GM23248 (cell line): Measurements from ENCODE around the gene SMIM14. TPM values are rescaled to one million over a fixed set of nuclear protein-coding genes. Genes with fewer than 3 reads are reported as not detected.
"Not testable (repeated sequence)": the region's sequence is repeated elsewhere in the genome, so short reads cannot be mapped to it uniquely, and the experiment has no call there.

Experiments
- DNase-seq: peaks from one replicate; pipeline ENCODE4 v3.0.0-alpha.2; 2015
- H2AFZ ChIP-seq: fragments of 200-600 bp; sonication (generic); 2 replicates; pipeline ENCODE4 v1.6.1; 2016; ENCODE audit warnings: antibody characterized with exemption
- H3F3A ChIP-seq: fragments of 200-600 bp; sonication (generic); 2 replicates; pipeline ENCODE4 v1.6.1; 2016; ENCODE audit warnings: mild to moderate bottlenecking, antibody characterized with exemption, mixed run types; ENCODE audit not compliant: insufficient read depth
- H3K27ac ChIP-seq: fragments of 200-600 bp; sonication (generic); 2 replicates; pipeline ENCODE4 v1.5.1; 2016; ENCODE audit warnings: mild to moderate bottlenecking
- H3K27me3 ChIP-seq: fragments of 200-600 bp; sonication (generic); replicated peaks from 2 replicates; pipeline ENCODE4 v1.6.1; 2016; ENCODE audit warnings: mild to moderate bottlenecking; ENCODE audit not compliant: insufficient read depth
- H3K36me3 ChIP-seq: fragments of 200-600 bp; sonication (generic); 2 replicates; pipeline ENCODE4 v1.6.1; 2016; ENCODE audit warnings: low read depth, mild to moderate bottlenecking
- H3K4me1 ChIP-seq: fragments of 200-600 bp; sonication (generic); 2 replicates; pipeline ENCODE4 v1.6.1; 2016; ENCODE audit warnings: mild to moderate bottlenecking; ENCODE audit not compliant: insufficient read depth
- H3K4me2 ChIP-seq: fragments of 200-600 bp; sonication (generic); one replicate; pipeline ENCODE4 v1.6.1; 2016; ENCODE audit warnings: mild to moderate bottlenecking; ENCODE audit not compliant: unreplicated experiment
- H3K4me3 ChIP-seq: fragments of 200-600 bp; sonication (generic); 2 replicates; pipeline ENCODE4 v1.5.1; 2016; ENCODE audit warnings: mild to moderate bottlenecking
- H3K79me2 ChIP-seq: fragments of 200-600 bp; sonication (generic); 2 replicates; pipeline ENCODE4 v1.6.1; 2016; ENCODE audit warnings: mild to moderate bottlenecking; ENCODE audit not compliant: insufficient read depth
- H3K9ac ChIP-seq: fragments of 200-600 bp; sonication (generic); 2 replicates; pipeline ENCODE4 v1.6.1; 2016; ENCODE audit warnings: mild to moderate bottlenecking
- H3K9me2 ChIP-seq: fragments of 200-600 bp; sonication (generic); 2 replicates; pipeline ENCODE4 v1.6.1; 2016; ENCODE audit warnings: mixed run types, mild to moderate bottlenecking, moderate library complexity; ENCODE audit not compliant: insufficient read depth
- H3K9me3 ChIP-seq: fragments of 200-600 bp; sonication (generic); one replicate; pipeline ENCODE4 v1.6.1; 2017; ENCODE audit warnings: low read depth
- H4K20me1 ChIP-seq: fragments of 200-600 bp; sonication (generic); 2 replicates; pipeline ENCODE4 v1.6.0; 2016; ENCODE audit not compliant: insufficient read depth
- EZH2 ChIP-seq: fragments of 200-600 bp; sonication (generic); IDR thresholded peaks from 2 replicates; pipeline ENCODE4 v1.6.1; 2018; ENCODE audit warnings: antibody characterized with exemption, mild to moderate bottlenecking; ENCODE audit not compliant: insufficient read depth, poor library complexity, severe bottlenecking
- EZH2phosphoT487 ChIP-seq: fragments of 200-600 bp; sonication (generic); IDR thresholded peaks from 2 replicates; pipeline ENCODE4 v1.6.1; 2018; ENCODE audit warnings: antibody characterized with exemption, moderate library complexity, mild to moderate bottlenecking, low read depth; ENCODE audit not compliant: insufficient read depth
- WGBS, 2 experiments: methylation state at CpG; one replicate each; pipeline ENCODE4 v1.1.6; 2015 to 2017; ENCODE audit warnings: low lambda C conversion rate in 2 of 2, low coverage in 1 of 2; ENCODE audit errors: missing lambda C conversion rate in 2 of 2; 5-methylcytosine and 5-hydroxymethylcytosine counted together
- in situ Hi-C: fragments of 300-500 bp; cut with MboI; formaldehyde crosslinking; loops from 2 replicates; pipeline ENCODE4 v1.15.0; 2020
- polyA plus RNA-seq: library from polyadenylated mRNA; unstranded; fragments of >200 nt; fragmentation: Nextera tagmentation; extraction: Ambion mirVana; gene quantifications from 2 replicates; pipeline ENCODE4 v1.2.1, GENCODE V29; 2016
- total RNA-seq: library from RNA; depleted of rRNA; stranded (reverse); fragments of >200 nt; shearing (Covaris generic); gene quantifications from 2 replicates; pipeline ENCODE4 v1.2.3, GENCODE V29; 2014

The SMIM14 gene
- total and polyA plus RNA-seq, 2 experiments from 2014 or later = 54.5 to 147 TPM

DNA sequence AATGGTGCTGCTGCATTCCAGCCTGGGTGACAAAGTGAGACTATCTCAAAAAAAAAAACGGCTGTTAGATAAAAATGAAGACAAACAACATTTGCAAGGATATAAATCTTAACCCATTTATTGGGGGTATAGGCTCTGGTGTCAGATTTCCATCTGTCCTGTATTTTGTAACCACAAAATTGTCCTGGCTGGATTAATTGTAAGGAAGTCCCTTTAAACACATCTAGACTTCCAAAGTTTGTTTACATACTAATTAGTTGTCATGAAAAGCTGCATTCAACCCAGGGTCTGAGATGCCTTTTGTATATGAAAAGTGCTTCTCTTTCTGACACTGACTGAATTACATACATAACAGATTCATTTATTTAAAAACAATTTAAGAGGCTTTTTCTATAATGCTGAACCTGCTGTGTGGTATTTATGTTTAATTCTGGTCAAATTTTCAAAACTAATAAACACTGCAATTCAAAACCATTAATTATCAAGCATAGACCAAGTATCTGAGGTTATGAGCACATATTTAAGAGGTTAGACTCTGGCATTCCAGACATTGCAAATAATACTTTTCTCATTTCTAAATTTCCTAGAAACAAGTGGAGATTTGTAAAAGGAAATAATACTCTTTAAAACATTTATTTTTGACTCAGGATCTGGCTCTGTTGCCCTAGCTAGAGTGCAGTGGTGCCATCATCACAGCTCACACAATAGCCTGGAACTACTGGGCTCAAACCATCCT lies 93.9 kb downstream of the SMIM14 start:
- Histone ChIP-seq H3K79me2 (no peaks in the 10 kb centered on the region; the same call in 1 of the 2 replicates), H3K4me3 (no peak overlapping the region), H3K4me1 (peaks cover 34% of the 10 kb centered on the region), H3K9me2 (no peaks in the 10 kb centered on the region), H3K9me3 (no peaks in the 10 kb centered on the region), H3K27ac (peak overlapping the region; percentile 5; the same call in 1 of the 2 replicates), H2AFZ (no peak overlapping the region), H3K4me2 (peak overlapping the region; percentile 15), H3K27me3 (no peaks in the 10 kb centered on the region), H3K36me3 (no peaks in the 10 kb centered on the region), H3K9ac (no peak overlapping the region), H3F3A (peaks cover 40% of the 10 kb centered on the region), H4K20me1 (no peaks in the 10 kb centered on the region)
- DNase-seq = peak; percentile 23
- TF ChIP-seq EZH2phosphoT487 = no peak
- TF ChIP-seq EZH2 = no peak
- in situ Hi-C loops = no loop called here
- WGBS, 2 experiments = 0% methylated on average over 1 of the region's 1 CpG

DNA sequence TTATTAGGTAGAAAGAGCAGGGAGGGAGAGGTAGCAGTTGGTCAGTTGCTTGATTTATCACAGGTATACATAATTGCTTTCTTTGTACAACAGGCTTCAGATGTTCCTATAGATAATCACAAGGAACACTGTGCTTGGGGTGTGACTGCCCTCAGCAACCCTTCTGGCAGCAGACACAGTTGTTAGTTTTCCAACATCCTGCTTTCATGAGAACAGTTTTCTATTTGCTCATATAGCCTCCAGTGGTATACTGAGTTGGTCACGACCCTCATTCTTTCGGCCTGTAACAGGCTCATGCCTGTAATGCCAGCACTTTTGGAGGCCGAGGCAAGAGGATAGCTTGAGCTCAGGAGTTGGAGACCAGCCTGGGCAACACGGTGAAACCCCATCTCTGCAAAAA lies 94.6 kb downstream of the SMIM14 start:
- WGBS, 2 experiments = 95% methylated on average over 4 of the region's 4 CpGs
- H3K27me3 ChIP-seq, H3K9ac ChIP-seq, H3K9me2 ChIP-seq, in situ Hi-C loops, H3K4me3 ChIP-seq, H3K27ac ChIP-seq, H3K79me2 ChIP-seq, H4K20me1 ChIP-seq, H3K36me3 ChIP-seq, H3K4me2 ChIP-seq, DNase-seq, H2AFZ ChIP-seq, H3K9me3 ChIP-seq: not testable (repeated sequence)
- peaks cover 37% of the 10 kb centered on the region for H3K4me1 ChIP-seq
- H3F3A ChIP-seq = peaks cover 40% of the 10 kb centered on the region

- H3K4me3 ChIP-seq = no peak overlapping the region
- H3K4me1 ChIP-seq = peaks cover 27% of the 10 kb centered on the region
- DNase-seq = no peak
- H3K79me2 ChIP-seq = no peaks in the 10 kb centered on the region; the same call in 1 of the 2 replicates
- no peaks in the 10 kb centered on the region for H3K9me3 ChIP-seq
- 97 to 99% methylated on average over 5 of the region's 5 CpGs for WGBS, 2 experiments
- H3K27ac ChIP-seq = no peak overlapping the region
- H3K9me2 ChIP-seq = no peaks in the 10 kb centered on the region
- no peak for TF ChIP-seq EZH2
- no peak for TF ChIP-seq EZH2phosphoT487
- H3K27me3 ChIP-seq = no peaks in the 10 kb centered on the region
- no peak overlapping the region for H3K4me2 ChIP-seq
- H3K36me3 ChIP-seq = no peaks in the 10 kb centered on the region
- H3F3A ChIP-seq = peaks cover 32% of the 10 kb centered on the region
- H3K9ac ChIP-seq = no peak overlapping the region
- H4K20me1 ChIP-seq = no peaks in the 10 kb centered on the region
- H2AFZ ChIP-seq = no peak overlapping the region
- in situ Hi-C loops = no loop called here
Measured at GRCh38 chr4:39543034-39543433, 95.6 kb downstream of the SMIM14 start.

- H2AFZ ChIP-seq = no peak overlapping the region
- no peaks in the 10 kb centered on the region; the same call in 1 of the 2 replicates for H3K79me2 ChIP-seq
- no peaks in the 10 kb centered on the region for H4K20me1 ChIP-seq
- TF ChIP-seq EZH2 = no peak
- no peak for TF ChIP-seq EZH2phosphoT487
- no peak overlapping the region for H3K9ac ChIP-seq
- DNase-seq = no peak
- H3K27ac ChIP-seq = no peak overlapping the region
- H3F3A ChIP-seq = peaks cover 30% of the 10 kb centered on the region
- 89 to 94% methylated on average over 4 of the region's 4 CpGs for WGBS, 2 experiments
- no peaks in the 10 kb centered on the region for H3K36me3 ChIP-seq
- in situ Hi-C loops = no loop called here
- H3K4me3 ChIP-seq = no peak overlapping the region
- no peaks in the 10 kb centered on the region for H3K9me2 ChIP-seq
- H3K4me2 ChIP-seq = no peak overlapping the region
- H3K27me3 ChIP-seq = no peaks in the 10 kb centered on the region
- H3K4me1 ChIP-seq = peaks cover 25% of the 10 kb centered on the region
- H3K9me3 ChIP-seq = no peaks in the 10 kb centered on the region
Measured at GRCh38 chr4:39542611-39543012, 96.1 kb downstream of the SMIM14 start.
